Adrenal gland (tissue), 5 donors: Measurements from ENCODE around the gene MCRS1.

ENCODE experiments used
- POLR2A ChIP-seq, 2 donors: fragments of 450-650 bp; IDR thresholded peaks; one replicate each; pipeline ENCODE4 v1.6.1; 2017; ENCODE audit warnings: antibody characterized with exemption in 2 of 2, mild to moderate bottlenecking in 2 of 2, moderate library complexity in 1 of 2
- TF ChIP-seq, protein P1 (sequence below), 6 experiments: fragments of 450-650 bp in 4 of 6; fragments of 200-600 bp in 2 of 6; sonication (generic) in 1 of 6; IDR thresholded peaks; 1 replicate in 5 of 6; 2 replicates in 1 of 6; pipeline versions ENCODE4 v1.5.1 to v1.8.0; 2016 to 2021; ENCODE audit warnings: antibody characterized with exemption in 6 of 6, mild to moderate bottlenecking in 2 of 6, moderate library complexity in 1 of 6
- donor health status: DM: no; HTN: no; CAD: no.

DNA sequence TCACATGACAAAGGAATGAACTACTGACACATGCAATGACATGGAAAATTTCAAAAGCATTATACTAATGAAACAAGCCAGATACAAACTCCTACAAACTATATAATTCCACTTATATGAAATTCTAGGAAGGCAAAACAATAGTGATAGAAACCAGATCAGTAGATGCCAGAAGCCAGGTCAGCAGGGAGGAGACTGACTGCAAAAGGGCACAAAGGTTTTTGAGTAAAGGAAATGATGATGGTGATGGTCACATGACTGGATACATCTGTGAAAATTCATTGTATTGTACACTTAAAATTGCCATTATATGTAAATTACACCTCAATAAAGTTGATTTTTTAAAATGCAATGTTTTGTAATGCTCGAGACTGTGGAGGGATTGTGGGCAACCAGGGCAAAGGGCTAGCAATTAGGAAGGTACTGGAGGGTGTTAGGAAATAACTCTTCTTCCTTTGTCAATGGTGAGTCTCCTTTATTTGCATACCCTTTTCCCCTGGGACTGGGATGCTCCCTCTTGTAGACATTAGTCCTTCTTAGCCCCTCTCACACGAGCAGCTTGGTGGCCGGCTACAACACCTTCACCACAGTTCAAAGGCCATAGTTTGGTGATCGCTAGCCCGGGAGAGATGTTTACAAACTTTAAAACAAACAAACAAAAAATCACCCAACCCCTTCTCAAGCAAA, 48.7 kb upstream of the MCRS1 start:
- TF ChIP-seq, protein P1, sequence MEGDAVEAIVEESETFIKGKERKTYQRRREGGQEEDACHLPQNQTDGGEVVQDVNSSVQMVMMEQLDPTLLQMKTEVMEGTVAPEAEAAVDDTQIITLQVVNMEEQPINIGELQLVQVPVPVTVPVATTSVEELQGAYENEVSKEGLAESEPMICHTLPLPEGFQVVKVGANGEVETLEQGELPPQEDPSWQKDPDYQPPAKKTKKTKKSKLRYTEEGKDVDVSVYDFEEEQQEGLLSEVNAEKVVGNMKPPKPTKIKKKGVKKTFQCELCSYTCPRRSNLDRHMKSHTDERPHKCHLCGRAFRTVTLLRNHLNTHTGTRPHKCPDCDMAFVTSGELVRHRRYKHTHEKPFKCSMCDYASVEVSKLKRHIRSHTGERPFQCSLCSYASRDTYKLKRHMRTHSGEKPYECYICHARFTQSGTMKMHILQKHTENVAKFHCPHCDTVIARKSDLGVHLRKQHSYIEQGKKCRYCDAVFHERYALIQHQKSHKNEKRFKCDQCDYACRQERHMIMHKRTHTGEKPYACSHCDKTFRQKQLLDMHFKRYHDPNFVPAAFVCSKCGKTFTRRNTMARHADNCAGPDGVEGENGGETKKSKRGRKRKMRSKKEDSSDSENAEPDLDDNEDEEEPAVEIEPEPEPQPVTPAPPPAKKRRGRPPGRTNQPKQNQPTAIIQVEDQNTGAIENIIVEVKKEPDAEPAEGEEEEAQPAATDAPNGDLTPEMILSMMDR (IDR thresholded peaks at IDR 0.05): no peak
- TF ChIP-seq POLR2A (IDR thresholded peaks at IDR 0.05): no peak
